Epithelial cell of prostate (primary cell): Measurements from ENCODE around the gene NSA2.

ENCODE experiments used
- DNase-seq: peaks from one replicate; pipeline ENCODE4 v3.0.0-alpha.2; 2011; ENCODE audit warnings: low read depth, low spot score
- H3K27ac ChIP-seq: fragments of 450-650 bp; 2 replicates; pipeline ENCODE4 v1.5.1; 2017; ENCODE audit warnings: mild to moderate bottlenecking

Gene NSA2

GRCh38 chr5:74801941-74802340 is 34.9 kb downstream of the NSA2 start:
- no peak overlapping the region for H3K27ac ChIP-seq
- no peak for DNase-seq

GRCh38 chr5:74810915-74811314 is 43.9 kb downstream of the NSA2 start:
- DNase-seq: peak; percentile 75
- H3K27ac ChIP-seq: peak overlapping the region; percentile 55

GRCh38 chr5:74816875-74817274 is 49.8 kb downstream of the NSA2 start:
- no peak for DNase-seq
- no peak overlapping the region for H3K27ac ChIP-seq

GRCh38 chr5:74822288-74822687 is 55.2 kb downstream of the NSA2 start:
- H3K27ac ChIP-seq: no peak overlapping the region

GRCh38 chr5:74829413-74829812 is 62.4 kb downstream of the NSA2 start:
- H3K27ac ChIP-seq: no peak overlapping the region
- DNase-seq: no peak

More at GRCh38 chr5:74822288-74822687, 55.2 kb downstream of the NSA2 start:
- DNase-seq: no peak
